GM19025 (cell line): ENCODE results near the gene ANKRD53.
"Not testable (repeated sequence)": the region's sequence is repeated elsewhere in the genome, so short reads cannot be mapped to it uniquely, and the experiment has no call there.

Experiments used
- ATAC-seq: cut with Tn5 transposase; IDR thresholded peaks from one replicate; pipeline ENCODE4 v1.9.1; 2021; ENCODE audit warnings: mild to moderate bottlenecking, low read depth, moderate library complexity; ENCODE audit not compliant: unreplicated experiment

ANKRD53 gene

DNA sequence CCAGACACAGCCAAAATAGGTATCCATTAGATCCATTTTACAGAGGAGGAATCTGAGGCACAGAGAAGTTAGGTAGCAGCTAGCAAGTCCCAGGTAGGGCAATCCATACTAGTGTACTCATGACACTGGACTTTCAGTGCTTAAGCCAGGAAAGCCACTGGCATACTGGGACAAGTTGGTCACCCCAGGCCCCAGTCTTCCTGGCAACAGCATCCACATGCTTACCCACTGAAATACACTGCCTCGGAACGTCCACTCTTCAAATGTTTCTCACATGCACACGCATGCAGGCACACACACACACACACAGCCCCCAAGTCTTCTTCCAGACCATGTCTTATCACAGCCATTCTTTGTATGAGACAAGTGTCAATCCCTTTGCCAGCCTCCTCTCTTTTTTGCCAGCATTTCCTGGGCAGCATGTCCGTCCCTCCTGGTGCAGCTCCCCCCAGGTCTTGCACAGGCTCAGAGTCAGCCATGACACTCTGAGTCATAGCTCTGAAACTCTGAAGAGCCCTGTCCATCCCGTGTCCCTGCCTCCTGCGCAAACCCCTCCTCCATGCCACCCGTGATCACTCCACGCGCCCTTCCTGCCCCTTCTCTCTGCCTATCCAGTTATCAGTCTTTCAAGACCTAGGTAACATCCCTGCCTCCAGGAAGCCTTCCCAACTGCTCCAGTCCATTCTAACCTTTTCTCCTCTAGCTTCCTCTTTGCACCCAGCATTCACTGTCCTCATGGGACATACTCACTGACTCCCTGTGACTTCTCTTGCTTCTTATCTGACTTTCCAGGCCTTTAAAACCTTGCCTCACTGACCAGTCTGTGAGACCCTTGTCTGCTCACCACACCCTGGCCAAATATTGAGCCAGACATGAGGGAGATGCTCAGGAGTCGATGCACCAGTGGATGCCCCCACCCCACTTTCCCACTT is 27.1 kb downstream of the ANKRD53 start:
- no peak for ATAC-seq

GRCh38 chr2:71006323-71006722 is 27.9 kb downstream of the ANKRD53 start:
- no peak for ATAC-seq

DNA sequence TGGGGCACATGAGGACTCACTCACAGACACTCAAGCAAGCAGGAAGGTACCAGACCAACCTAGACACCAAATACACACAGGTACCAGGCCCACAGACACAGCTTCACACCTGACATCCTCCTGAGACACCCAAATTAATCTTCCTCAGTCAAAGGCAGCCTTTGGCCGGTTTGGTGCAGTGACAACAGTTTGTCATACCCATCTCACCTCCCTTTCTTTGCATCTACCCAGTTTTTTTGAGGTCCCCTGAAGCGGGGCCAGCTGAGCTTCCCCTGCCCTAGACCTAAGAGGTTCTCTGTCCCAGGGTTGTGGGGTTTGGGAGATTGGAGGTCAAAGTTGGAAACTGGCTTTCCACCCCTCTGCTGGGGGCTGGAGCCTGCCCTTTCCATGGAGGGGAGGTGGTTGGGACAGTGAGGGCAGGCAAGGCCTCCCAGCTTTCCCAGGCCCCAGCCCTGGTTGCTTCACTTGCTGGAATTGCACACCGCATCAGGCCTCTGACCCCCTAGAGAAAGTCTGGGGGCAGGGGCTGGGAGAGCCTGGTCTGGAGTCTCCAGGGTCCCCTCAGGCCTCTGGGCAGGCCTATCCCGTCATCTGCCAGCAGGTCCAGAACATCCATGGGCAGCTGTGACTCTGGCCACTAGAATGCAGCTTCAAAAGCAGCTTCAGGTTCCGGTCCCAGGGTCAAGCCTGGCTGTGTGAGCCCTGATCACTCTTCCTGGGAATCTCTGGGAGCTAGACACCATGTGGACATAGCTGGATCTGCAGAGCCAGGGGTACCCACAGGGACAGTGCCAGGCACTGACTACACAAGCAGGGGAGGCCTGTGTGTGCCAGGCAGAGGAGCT is 28.7 kb downstream of the ANKRD53 start:
- no peak for ATAC-seq

GRCh38 chr2:71008342-71008741 is 29.9 kb downstream of the ANKRD53 start:
- no peak for ATAC-seq

- ATAC-seq: not testable (repeated sequence)
Measured at GRCh38 chr2:71011786-71012185, 33.4 kb downstream of the ANKRD53 start.

GRCh38 chr2:71018625-71019024 is 40.2 kb downstream of the ANKRD53 start:
- no peak for ATAC-seq

DNA sequence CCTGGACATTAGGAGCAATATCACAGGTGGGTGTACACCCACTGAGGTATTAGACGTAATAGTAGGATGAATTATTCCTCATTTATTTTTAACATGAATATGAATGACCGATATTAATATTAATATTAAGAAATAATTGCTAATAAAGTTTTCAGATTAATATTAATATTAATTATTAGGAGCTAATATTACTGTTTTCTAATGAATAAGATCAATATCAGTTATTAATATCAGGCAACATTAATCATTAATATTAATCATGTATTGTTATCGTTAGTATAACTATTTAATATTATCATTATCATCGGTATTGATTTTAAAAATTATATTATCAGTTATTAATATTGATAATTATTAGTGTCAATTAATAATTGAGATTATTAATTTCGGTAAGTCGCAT is 41.6 kb downstream of the ANKRD53 start:
- ATAC-seq: not testable (repeated sequence)

DNA sequence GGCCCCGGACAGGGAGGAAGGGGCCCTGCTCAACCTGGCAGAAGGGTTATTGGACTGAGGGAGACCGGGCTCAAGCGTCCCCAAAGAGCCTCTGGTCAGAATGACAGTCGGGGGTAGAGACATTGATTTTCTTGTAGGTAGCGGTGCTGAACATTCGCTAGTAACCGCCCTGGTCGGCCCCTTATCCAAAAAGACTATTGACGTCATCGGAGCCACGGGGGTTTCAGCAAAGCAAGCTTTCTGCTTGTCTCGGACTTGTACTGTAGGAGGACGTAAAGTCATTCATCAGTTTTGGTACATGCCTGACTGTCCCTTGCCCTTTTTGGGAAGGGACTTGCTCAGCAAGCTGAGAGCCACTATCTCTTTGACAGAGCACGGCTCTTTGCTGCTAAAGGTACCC is 43.0 kb downstream of the ANKRD53 start:
- ATAC-seq: not testable (repeated sequence)

DNA sequence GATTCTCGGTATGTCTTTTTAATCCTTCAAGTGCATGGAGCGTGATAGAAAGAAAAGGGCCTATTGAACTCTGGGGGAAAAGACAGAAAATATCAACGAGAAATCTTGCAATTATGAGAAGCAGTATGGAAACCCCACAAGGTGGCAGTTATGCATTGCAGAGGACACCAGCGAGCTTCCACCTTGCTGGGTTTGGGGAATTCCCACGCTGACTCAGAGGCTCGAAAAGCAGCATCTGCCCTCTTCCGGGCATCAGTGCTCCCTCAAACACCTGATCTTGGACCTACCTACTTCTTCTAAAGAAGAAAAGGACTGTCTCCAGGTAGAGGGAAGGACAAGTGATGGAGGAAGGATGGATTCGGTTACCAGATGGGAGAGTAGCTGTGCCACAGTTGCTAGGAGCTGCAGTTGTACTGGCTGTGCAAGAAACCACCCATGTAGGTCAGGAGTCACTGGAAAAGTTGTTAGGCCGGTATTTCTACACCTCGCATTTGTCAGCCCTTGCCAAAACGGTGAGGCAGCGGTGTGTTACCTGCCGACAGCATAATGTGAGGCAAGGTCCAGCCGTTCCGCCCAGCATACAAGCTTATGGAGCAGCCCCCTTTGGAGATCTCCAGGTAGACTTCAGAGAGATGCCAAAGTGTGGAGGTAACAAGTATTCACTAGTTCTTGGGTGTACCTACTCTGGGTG is 45.3 kb downstream of the ANKRD53 start:
- ATAC-seq: not testable (repeated sequence)
